Measurements from ENCODE around the gene USP25. TPM values are rescaled to one million over a fixed set of nuclear protein-coding genes. Genes with fewer than 3 reads are reported as not detected.

USP25 gene
- total and polyA plus RNA-seq, 2 of the 8 experiments (the other 6 are each of a cell fraction or from before 2014, with no cell fraction given), result 11.2 to 48.1 TPM

DNA sequence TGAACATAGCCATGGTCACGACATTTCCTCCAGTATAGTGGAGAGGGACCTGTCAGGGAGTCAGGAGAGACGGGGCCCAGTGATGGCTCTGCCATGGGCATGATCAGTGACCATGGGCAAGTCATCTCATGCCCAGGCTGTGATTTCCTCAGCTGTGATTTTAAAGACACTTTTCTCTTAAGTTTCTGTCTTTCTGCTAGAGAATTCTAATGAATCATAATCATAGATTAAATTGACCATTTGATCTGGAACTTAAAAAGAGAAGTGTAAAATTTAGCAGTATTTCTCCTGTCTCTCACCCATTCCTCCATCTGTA lies 112.7 kb downstream of the USP25 start (continued):
- TF ChIP-seq, protein P1, sequence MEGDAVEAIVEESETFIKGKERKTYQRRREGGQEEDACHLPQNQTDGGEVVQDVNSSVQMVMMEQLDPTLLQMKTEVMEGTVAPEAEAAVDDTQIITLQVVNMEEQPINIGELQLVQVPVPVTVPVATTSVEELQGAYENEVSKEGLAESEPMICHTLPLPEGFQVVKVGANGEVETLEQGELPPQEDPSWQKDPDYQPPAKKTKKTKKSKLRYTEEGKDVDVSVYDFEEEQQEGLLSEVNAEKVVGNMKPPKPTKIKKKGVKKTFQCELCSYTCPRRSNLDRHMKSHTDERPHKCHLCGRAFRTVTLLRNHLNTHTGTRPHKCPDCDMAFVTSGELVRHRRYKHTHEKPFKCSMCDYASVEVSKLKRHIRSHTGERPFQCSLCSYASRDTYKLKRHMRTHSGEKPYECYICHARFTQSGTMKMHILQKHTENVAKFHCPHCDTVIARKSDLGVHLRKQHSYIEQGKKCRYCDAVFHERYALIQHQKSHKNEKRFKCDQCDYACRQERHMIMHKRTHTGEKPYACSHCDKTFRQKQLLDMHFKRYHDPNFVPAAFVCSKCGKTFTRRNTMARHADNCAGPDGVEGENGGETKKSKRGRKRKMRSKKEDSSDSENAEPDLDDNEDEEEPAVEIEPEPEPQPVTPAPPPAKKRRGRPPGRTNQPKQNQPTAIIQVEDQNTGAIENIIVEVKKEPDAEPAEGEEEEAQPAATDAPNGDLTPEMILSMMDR (IDR thresholded peaks at IDR 0.05; ENCODE audit: control extremely low read depth in 1 of 3, insufficient read depth in 1 of 3, low read depth in 1 of 3, low read length in 3 of 3), result no peak
- TF ChIP-seq SIN3A (conservative IDR thresholded peaks at IDR 0.05 in 1 of 2, IDR thresholded peaks at IDR 0.05 in 1 of 2; ENCODE audit: low read depth in 1 of 2, low read length in 2 of 2), result no peak

All from H1 (cell line).